GM19099 (cell line): Measurements from ENCODE around the gene POC1A.

ENCODE experiments used
- POLR2A ChIP-seq: IDR thresholded peaks from 3 replicates; pipeline ENCODE4 v1.6.1; 2011; ENCODE audit warnings: low read depth; ENCODE audit not compliant: insufficient read length; ENCODE audit errors: extremely low read depth

Gene POC1A

DNA sequence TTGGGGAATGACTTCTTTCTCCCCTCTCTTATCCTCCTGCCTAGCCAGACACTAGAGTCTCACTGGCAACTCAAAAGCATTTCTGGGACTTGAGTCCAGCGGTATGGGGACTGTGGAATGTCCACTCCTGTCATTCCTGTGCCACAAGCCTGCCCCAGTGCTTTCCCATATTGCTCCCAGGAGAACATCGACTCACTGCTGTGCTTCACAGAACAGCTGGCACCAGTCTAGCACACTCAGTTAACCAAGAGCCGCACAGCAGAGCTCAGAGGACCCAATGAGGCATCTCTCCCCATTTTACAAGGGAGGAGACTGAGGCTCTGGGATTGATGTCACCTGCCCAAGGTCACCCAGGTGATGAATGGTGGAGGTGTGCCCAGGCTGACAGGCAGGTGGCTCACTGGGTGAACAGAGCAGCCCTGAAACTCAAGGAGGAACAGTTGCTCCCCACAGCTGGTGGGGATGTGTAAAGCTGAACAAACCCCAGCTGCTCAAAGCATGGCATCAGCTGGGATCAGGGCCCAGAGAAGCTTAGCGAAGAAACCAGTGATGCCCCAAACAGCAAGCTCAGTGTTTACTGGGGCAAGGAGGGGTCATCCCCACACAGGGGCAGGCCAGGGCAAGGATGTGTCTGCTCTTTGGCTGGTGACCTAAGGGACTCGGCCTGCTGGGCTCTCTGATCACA, 62.5 kb downstream of the POC1A start:
- no peak for TF ChIP-seq POLR2A

DNA sequence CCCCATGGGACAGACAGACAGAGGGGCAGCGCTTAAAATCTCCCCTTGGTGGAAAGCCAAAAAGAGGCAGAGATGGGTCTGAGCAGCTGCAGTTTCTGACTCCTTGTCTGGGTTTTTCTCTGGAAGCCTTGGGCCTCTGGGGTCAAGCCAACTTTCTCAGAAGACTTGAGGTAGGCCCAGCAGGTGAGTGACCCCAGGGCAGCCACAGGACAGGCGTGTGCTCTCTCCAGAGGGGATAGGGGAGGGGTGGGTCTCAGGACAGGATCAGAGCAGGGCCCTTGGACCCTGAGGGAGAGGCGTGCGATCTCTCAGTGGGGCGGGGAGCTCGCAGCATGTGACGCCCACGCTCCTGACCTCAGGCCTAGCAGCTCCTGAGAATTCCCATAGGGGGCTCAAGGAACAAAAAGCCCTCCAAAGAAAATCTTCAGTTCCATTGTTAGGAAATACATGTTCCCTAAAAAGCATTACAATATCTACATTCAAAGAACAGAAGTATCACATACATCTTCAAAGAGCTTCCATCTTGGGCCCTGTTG, 63.2 kb downstream of the POC1A start:
- no peak for TF ChIP-seq POLR2A

DNA sequence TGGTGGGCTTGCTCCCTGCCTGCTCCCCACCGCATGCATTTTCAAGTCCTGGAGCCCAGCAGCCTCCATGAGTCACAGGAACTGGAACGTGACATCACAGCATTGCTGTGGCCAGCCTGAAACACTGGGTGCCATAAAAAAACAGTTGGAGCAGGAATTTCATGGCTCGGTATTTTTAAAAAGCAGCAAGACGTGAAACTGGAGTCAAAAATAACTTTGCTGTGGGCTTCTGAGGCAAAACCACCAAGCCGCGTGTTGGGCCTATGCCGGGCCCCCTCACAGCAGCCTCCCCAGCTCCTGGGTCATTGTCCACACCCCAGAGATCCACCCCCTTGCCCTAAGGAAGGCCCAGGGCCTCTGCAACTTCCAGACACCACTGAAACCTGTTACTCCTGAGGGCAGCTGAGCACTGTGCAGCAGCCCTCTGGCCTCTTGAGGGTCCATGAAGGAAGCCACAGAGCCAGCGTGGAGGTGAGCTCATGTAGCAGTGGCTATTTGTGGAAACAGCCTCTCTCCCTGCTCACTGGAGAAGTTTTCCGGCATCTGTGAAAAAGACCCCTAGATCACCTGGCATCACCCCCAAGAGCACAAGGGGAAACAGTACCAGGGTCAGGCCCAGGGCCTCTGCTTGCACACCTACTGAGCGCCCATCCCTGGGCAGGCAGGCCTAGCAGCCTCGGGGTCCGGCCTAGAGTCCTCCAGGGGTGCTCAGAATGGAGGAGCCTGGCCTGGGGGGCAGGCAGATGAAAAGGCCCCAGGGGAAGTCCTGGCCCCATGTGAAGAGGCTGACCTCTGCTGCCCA, 63.9 kb downstream of the POC1A start:
- no peak for TF ChIP-seq POLR2A

DNA sequence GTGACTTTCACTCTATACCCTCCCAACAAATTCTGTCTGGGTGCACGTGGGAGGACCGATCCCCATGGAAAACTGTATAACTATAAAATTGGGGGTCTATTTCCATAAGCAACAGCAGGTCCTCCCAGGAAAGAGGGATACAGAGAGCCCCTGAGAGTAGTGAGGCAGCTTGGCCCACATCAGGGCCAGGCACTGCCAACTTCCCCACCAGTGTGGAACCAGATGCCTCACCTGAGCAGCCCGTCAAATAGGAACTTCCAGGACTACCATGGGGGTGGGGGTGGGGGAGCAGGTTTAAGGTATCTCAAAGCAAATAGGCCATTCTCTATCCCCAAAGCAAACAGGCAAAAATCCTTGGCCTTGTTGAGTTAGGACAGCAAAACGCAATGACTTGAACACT, 64.5 kb downstream of the POC1A start:
- TF ChIP-seq POLR2A = no peak

DNA sequence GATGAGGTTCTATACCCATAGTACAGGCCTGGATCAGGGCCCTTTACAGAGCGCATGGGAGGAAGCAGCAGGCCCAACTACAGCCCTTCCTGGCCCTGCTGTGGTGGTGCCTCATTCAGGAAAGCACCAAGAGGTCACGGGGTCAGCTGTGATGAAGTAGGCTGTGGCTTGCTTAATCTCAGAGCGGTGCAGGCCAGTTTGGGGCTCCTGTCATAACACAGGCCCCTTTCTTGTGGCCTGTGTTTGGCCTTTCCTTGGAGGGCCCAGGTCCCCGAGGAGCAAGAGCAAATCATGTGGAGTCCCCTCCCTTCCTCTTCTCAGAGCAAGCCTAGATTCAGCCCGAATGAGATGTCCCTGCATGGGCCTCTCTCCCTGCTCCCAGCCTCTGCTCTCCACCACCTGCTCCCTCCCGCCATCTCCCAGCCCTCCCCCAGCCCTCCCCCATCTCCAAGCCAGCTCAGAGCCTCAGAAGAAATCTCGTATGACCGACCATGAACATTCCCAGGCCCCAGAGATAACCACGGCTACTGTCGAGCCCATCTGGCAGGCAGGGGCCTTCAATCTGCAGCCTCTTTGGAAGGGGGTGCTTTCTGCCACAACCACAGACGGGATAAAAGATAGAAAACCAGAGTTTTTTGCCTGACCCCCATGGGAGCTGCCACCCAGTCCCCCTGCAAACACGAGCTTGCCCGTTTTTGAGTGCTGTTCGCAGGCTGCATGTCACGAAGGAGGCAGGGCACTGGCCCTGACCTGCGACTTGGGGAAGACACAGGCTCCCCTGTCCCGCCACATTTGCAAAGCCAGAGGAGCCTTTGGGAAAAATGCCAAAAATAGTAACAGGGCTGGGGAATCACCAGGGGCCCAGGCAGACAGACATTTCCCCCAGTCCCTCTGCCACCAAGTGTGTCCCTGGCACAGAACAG, 65.5 kb downstream of the POC1A start:
- no peak for TF ChIP-seq POLR2A

DNA sequence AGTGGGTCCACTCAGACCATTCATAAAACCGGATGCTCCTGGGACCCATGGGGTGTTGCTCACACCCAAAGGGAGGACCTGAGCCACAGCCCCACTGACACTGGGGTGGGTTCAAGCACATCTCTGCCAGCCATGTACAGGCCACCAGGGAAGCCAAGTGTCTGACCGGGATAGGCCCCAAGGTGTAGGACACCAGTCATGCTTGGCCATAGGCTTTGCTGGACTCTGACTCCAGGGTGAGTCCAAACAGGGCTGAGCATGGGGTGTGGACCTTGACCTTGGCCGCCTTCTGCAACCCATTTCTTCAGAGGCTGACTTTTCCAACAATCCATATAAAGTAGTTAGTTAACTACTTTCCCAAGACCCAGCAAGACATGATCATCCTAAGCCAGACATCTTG, 66.5 kb downstream of the POC1A start:
- no peak for TF ChIP-seq POLR2A

DNA sequence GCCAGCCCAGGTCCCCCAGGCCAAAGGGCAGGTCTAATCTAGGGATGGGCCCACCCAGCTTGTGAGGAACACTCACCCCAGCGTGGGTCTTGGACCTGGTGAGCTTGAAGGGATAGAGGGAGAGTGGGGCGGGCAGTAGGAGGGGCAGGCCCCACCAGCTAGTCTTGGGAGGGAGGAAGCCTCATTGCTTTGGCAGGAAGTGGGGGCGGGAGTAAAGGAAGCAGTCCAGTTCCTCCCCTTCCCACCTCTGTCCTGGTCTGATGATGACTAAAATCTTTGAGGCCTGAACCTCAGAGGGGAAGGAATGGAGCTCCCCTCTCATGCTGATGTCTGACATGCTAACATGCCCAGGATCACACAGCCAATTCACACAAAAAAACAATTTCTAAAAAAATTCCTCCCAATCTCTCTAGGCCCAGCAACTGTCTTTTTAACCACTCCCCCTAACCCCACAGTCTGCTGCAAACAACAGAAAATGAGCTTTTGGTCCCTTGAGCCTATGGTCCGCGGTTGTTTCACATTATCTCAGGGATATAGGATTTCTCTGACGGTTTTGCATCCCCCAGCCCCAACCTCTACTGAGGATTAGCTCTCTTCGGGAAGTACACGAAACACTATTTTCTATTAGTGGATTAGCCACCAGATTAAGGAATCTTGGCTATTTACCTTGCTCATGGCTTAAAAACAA, 67.1 kb downstream of the POC1A start:
- no peak for TF ChIP-seq POLR2A

DNA sequence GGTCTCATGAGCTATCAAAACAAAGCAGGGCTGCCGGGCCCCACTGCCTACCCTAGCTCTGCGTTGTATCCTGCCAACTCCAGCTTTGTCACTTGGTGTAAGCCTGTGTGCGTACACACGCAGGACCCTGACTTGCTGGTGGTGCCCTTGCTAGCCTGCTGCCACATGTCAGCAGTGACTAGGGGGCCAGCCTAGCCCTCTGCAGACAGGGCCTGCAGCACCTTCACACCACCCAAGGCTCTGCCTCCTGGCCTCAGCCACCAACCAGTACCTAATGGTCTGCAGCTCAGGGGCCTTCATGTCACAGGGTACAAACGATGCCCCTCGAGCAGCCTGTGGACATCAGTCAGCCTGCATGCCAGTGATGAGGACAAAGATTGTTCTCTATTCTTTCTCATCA, 67.8 kb downstream of the POC1A start:
- TF ChIP-seq POLR2A = no peak

DNA sequence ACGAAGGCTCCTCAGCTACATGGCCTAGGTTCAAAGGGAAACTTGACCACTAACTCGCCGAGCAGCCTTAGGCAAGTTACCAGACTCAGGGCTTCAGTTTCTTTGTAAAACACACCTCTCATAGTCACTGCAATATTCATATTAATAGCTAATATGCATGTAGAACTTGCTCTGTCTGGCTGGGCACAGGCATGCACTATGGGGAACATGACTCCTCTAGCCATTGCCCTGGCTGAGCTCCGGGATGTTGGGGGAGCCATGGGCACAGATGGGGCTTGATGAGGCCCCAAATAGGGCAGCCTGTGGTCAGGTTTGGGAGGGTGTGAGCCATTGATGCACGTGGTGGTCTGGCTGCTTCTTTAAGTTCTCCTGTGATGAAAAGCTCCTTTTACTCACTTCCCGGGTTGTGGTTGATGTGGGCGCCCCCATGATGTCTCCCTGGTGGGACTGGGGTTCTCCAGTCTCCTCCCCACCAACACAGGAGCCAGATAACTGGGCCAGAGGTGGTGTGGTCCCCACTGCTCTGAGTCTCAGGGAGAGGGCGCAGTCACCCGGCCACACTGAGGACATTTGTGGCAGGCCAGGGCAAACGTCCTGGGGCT, 68.4 kb downstream of the POC1A start:
- no peak for TF ChIP-seq POLR2A

DNA sequence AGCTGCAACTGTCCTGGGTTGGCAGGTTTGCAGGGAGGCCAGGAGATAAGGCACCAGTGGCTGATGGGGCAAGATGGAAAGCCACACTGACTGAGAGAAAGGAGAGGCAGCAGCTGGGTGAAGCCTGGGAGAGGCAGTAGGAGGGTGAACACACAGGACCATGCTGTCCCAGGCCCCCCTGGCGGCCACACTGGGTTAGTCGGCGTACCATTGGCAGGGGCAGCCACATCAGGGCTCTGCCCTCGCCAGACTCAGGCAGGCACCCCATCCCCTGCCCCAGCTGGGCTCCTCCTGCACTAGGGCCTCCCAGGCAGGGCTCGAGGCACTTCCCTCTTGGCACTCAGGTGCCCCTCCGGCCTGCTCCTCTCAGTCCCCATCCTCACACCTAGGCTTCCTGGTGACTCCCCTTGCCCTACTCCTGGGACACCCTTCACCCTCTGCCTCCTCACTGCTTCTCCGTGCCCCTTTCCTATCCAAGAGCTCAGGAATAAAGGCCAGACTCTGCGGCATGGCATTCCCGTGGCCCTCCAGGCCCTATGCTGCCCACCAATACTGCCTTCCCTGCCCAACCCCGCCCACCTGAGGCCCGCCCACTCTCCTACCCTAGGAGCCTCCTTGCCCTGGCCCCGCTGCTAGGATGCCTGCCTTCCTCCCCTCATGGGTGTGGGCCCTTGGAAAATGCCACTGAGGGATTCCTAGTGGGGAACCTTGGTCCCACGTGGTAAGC, 69.1 kb downstream of the POC1A start:
- no peak for TF ChIP-seq POLR2A

DNA sequence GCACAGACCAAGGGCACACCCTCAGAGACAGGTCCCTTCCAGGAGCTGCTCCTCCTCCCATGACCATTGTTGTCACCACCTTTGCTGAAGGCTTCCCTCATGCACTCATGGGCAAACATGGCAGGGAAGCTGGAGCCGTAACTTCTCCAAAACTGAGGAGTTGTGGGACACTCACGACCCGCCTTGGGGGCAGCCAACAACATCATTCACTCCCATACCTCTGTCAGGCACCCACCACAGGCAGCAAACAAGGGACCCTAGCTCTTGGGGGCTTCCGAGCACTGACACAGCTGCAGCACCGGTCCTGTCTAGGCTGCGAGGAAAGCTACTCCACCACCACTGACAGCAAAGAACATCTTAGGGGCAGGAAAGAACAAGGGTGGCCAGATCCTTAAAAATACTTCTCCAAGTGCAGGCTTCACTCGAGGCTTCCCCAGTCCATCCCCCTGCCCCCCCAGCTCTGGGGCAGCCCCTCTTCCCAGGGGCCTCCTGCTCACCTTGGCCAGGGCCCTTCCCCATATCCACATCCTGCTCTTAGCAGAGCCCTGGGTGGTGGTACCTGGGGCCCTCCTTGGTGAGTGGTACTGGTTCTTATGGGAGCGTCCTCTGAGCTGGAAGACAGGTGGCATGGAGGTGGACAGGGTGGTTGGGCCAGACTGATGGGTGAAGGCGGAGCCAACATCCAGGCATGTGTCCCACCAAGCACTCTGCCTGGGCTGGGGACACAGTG, 69.8 kb downstream of the POC1A start:
- no peak for TF ChIP-seq POLR2A

DNA sequence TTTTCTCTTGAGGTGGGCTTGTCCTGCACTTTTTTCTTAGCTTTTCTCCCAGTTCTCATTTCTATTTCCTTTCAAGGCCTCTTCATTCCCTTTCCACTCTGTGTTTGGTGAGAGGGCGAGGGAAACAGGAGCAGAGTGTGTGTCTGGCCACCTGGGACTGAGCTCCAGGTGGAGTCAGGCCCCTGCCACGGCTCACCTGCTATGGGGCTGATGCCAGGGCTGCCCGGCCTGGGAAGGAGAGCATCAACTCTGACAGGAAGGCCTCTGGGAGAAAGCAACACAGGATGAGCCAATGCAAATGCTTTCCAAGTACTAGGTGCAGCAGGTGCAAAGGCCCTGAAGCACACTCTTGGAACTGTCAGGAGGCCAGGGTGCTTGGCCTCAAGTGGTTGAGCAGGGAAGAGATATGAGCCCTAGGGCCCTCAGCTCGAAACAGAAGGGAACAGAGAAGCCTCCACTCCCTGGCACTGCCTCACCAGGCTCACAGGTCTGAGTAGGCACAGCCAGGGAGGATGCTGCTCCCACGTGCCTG, 70.6 kb downstream of the POC1A start:
- TF ChIP-seq POLR2A = no peak

DNA sequence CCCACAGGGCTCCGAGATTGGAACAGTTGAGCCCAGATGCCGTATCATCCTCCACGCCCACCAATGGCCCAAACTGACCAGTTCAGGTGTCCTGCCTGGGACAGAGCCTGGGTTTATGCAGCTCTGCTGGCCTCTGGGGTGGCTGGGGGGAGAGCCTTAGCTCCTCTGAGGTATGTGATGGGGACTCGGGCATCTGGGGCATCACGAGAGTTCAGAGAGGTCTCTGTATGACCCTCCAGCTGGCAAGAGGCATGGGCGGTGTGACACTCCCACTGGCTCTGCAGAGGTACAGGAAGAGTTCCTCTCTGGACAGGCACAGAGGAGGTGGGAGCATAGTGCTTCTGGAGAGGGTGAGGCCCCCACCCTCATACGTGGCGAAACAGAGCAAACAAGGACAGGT, 71.3 kb downstream of the POC1A start:
- TF ChIP-seq POLR2A = no peak
